GM21576 (cell line): ENCODE results near the gene ERAS.

Experiments
- ATAC-seq: cut with Tn5 transposase; IDR thresholded peaks from one replicate; pipeline ENCODE4 v1.9.1; 2021; ENCODE audit warnings: mild to moderate bottlenecking, moderate library complexity; ENCODE audit not compliant: unreplicated experiment

Gene ERAS

DNA sequence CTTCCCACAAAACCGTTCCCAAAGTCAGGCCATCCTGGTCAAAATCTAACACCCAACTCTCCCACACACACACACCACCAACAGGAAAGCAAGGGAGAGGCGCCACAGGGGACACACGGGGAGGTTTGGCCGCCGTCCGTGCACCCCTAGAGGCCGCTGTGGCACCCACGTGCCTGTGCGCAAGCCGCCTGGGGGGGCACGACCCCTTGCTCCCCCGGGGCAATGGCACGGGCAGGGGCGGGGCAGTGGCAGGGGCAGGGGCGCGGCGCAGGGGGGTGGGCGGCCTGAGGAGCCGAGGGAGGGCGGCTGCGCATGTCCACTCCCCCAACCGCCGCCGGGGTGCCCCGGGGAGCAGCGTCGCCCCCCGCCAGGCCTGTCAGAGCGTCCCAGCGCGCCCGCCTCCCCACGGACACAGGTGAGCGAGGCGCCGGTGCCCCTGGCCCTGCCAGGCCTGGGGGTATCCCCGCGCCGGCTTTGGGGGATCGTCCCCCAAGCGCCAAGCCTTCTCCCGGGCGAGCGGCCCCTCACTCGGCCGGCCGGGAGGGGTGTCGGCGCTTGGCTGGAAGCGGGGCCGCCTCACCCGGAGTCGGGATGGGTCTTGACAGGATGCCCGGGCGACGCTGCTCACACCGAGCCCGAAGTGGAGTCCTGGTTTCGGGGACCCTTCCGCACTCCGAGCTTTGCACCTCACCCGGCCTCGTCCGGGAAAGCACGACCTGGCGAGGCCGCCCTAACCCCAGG is at the start of gene ERAS:
TSS of gene ERAS (plus strand) at position 379 of the 741 bp plus-strand sequence. CDS start 2,611 bp downstream, outside the sequence.
- ATAC-seq = no peak

DNA sequence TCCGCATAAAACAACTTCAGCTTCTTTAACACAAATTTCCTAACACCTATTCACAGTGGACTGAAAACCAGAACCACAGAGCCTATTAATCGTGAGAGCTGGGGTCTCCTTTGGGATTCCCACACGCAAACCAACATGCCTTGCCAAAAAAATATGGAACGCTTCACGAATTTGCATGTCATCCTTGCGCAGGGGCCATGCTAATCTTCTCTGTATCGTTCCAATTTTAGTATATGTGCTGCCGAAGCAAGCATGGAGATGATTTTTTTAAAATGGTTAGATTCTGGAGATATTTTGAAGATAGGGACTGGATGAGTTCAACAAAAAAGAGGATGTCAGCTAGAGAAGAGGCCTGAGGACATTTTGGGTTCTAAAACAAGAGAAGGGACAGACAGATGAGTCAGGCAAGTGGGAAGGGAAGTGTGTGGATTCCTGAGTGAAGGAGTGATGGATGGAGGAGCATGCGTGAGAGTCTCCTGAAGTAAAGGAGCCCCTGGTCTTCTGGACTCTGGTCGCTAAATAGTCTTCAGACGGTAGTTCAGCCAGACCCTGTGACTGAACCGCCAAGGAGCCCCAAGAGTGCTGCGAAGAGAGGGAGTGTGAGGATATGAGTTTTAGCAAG is 49.4 kb upstream of the ERAS start:
- no peak for ATAC-seq

- no peak for ATAC-seq
Measured at GRCh38 chrX:48779399-48779798, 46.9 kb upstream of the ERAS start.

DNA sequence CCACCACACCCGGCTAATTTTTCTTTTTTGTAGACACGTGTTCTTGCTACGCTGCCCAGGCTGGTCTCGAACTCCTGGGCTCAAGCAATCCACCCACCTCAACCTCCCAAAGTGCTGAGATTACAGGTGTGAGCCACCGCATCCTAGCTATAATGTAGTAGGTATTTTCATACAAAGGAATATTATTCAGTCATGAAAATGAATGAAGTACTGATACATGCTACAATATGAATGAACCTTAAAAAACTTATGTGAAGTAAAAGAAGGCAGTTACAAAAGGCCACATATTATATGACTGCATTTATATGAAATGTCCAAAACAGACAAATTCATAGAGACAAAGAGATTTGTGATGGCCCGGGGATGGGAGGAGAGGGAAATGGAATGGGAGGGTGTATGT is 44.6 kb upstream of the ERAS start:
- ATAC-seq = no peak

- ATAC-seq = no peak
Measured at GRCh38 chrX:48782216-48782615, 44.1 kb upstream of the ERAS start.

DNA sequence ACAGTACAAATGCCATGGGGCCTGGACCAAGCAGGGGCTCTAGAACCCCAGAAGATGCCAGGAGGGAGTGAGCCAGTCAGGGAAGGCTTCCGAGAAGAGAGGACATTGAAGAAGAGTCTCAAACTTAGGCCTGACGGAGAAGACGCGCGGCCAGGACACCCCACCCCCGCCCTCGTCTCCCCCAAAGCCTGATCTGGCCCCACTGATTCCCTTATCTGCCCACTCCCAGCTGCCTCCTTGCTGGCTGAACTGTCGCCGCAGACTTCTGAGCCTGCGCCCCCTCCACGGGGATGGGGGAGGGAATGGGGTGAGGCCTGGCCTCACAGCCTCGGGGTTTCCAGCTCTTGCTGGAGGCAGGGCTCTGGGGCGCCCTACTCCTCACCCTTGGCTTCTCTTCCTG is 43.5 kb upstream of the ERAS start:
- no peak for ATAC-seq

- ATAC-seq = no peak
Measured at GRCh38 chrX:48784726-48785125, 41.6 kb upstream of the ERAS start.

DNA sequence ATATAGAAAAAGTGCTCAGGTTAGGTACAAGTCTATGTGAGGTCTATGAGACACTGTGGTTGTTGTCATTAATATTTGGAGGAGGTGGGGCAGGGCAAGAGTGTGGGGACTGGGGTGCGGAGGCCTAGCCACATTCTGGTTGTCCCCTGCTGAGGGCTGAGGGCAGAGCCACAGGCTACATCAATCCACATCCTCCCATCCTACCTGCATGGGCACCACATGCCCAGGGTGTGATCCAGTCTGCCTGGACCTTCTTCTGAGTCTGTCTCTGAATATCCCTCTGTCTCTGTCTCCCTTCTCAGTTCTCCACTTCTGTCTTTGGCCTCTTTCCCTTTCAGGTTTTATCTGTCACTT is 41.1 kb upstream of the ERAS start:
- no peak for ATAC-seq

- no peak for ATAC-seq
Measured at GRCh38 chrX:48785540-48786214, 40.6 kb upstream of the ERAS start.

DNA sequence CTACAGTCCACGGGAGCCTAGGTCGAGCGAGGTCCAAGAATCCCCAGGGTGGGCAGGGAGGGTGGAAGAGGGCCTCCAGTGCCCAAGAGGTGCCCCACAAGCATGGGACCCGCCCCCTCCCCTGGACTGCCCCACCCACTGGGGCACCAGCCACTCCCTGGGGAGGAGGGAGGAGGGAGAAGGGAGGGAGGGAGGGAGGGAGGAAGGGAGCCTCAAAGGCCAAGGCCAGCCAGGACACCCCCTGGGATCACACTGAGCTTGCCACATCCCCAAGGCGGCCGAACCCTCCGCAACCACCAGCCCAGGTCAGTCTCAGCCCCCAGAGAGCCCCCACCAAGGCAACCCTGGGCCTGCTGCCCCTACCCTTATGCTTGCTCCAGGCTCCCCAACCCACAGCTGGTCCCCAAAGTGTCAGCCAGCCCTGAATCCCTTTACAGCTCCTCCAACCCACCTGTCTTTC is 39.9 kb upstream of the ERAS start, which contains the start of gene GATA1:
TSS of gene GATA1 (plus strand) at position 250 of the 460 bp plus-strand sequence. CDS start 4,520 bp downstream, outside the sequence.
- ATAC-seq = no peak

DNA sequence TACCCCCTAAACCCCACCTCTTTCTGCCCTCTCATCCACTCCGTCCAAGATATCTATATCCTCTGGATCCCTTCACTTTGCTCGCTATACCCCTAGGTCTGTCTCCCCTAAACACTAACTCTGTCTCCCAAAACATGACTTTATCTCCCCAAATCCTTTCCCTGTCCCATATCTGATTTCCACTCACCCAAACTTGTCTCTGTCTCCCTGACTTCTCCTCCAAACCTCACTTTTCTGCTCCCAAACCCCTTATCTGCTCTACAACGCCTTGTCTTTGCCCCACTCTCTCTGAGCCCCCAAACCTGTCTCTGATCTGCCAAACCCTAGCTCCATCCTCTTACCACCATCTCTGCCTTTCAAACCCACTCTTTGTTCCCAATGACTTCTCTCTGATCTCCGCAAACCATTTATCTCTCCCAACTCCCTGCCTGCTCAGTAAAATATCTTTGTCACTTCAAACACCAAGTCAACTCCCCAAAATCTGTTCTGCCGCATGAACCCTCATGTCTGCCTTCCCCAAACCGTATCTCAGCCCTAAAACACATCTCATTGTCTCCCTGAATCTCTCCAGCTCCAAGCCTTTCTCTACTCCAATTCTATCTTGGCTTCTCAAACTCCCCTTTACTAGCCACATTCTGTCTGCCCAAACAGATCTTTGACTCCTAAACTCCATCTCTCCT is 39.3 kb upstream of the ERAS start:
- ATAC-seq = no peak

DNA sequence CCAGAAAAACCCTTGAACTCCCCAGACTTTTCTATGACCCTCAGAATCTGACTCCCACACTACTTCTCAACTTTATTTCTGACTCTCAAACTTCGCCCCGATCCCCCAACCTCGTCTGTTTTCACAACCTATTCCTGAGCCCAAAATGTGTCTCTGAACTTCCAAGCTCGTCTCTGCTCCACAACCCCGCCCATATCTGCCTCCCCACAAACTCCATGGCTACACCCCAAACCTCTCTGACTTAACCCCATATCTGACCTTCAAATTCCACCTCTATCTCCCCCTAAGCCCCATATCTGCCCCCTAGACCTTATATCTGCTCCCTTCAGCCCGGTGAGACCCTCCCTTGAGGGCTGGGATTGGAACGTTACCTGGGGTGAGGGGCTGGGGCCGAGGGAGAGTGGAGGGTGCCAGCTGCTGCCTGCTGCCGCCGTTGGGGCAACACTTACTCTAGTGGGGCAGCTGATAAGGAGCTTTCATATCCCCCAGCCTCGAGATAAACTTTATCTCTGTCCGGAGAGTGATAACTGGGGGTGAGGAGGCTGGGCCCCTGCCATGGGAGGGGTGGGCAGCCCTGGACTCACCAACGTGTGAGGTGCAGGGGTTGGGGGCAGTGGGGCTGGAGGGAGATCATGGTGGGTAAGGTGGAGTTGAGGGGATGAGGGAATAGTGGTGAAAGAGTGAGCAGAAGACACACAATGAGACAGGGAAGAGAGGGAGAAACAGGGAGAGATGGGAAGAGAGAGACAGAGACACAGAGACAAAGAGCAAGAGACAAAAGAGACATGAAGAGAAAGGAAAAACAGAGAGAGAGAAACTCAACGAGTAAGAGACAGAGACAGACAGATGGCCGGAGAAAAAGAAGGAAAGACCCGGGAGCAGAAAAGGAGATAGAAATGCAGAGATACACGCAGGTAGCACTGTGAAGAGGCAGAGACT is 38.5 kb upstream of the ERAS start:
- ATAC-seq = no peak

DNA sequence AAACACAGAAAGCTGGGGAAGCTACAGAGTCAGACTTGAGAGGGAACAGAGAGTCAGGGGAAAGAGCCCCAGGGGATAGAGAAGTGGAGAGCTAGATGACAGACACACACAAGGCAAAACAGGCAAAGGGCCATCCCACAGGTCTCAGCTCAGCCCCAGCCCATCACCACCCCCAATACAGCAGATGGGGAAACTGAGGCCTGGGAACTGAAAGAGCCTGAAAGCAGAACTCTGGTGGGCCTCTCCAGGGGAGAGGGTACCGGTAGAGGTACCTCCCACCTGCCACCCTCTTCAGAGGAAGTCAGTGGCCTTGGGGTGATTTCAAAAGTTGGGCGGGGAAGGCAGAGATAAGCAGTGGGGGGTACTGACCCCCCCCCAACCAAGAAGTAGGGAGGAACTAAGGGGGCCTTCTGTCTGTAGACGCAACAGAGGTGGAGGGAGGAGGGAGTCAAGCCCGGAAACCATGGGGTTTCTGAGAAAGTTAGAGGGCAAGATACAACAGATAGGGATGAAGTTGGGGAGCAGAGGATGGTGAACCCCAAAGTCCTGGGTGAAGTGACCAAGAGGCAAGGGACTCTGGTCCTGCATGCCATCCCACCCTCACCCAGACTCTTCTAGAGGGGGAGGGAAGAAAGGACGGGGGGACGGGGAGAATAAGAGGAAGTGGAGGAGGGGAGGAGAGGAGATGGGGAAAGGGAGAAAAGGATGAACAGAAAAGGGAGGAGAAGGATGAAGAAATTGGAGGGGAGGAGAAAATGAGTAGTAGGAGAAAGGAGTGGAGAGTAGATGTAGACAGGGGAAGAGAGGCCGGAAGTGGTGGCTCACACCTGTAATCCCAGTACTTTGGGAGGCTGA is 36.7 kb upstream of the ERAS start:
- ATAC-seq = no peak

GRCh38 chrX:48790477-48790876 is 35.8 kb upstream of the ERAS start:
- no peak for ATAC-seq

- ATAC-seq = no peak
Measured at GRCh38 chrX:48791063-48791820, 35.1 kb upstream of the ERAS start.

DNA sequence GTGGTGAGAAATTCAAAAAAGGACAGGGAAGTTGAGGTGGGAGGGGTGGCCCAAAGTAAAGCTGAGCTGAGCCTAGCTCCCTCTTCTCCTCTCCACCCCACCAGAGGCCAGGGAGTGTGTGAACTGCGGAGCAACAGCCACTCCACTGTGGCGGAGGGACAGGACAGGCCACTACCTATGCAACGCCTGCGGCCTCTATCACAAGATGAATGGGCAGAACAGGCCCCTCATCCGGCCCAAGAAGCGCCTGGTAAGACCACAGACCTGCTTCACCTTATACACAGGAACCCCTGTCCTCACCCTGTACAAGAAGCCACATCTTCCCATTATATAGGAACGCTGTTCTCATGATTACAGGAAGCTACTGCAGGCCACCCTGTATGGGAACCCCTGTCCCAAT is 34.1 kb upstream of the ERAS start:
- ATAC-seq = no peak

- ATAC-seq = no peak
Measured at GRCh38 chrX:48793935-48794334, 32.4 kb upstream of the ERAS start.

- ATAC-seq = no peak
Measured at GRCh38 chrX:48794340-48794910, 31.9 kb upstream of the ERAS start.
